RWPE1 (cell line): Measurements from ENCODE around the gene APOBR.
"Not testable (repeated sequence)": the region's sequence is repeated elsewhere in the genome, so short reads cannot be mapped to it uniquely, and the experiment has no call there.

Experiments used
- CTCF ChIA-PET: fragments of 350-600 bp; sonication (Branson Sonifier 250); formaldehyde crosslinking; extraction: SDS; loops from one replicate; lab custom pipeline; 2021; lab: Yijun Ruan, JAX
- POLR2A ChIA-PET: fragments of 400-600 bp; formaldehyde crosslinking; extraction: SDS; loops from one replicate; lab custom pipeline; 2020; ENCODE audit warnings: antibody characterized with exemption; ENCODE audit not compliant: low non-redundant PET; lab: Yijun Ruan, JAX
- DNase-seq: peaks from one replicate; pipeline ENCODE4 v3.0.0; 2012; ENCODE audit warnings: low spot score
- H3K27ac ChIP-seq: fragments of 450-650 bp; 2 replicates; pipeline ENCODE4 v1.5.1; 2017
- TF ChIP-seq, protein P1 (sequence below): fragments of 450-650 bp; conservative IDR thresholded peaks from 2 replicates; pipeline ENCODE4 v1.5.1; 2017; ENCODE audit warnings: low read depth, mild to moderate bottlenecking

The APOBR gene

DNA sequence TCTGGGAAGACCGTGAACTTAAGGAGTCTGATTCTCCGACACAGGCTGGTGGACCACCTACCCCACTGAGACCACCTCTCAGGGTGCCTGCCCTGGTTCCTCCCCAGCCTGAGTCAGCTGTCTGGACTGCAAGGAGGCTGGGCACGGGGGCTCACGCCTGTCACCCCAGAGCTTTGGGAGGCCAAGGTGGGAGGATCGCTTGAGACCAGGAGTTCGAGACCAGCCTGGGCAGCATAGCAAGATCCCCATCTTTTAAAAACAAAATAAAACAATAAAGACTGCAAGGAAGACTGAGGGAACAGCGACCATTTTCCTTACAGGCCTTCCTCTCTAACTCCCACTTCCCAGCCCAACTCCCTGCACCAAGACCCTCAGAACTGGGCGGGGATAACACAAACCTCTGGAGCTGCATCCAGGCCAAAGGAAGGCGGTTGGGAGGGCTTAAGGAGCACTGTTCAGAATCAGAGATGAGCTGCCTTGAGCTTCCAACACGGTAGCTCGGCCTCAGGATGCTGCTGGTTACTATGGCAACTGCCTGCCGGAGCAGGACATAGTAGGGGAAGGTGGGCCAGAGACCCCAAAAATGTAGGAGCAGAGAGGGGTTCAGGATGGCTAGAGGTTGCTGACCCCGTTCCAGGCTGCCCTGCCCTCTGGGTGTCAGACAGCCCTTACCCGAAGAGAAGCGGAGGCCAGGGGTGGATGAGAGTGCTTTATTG is 4.4 kb downstream of the APOBR start:
- no peak overlapping the region for H3K27ac ChIP-seq
- ChIA-PET CTCF (no interaction called here), POLR2A (no interaction called here)
- TF ChIP-seq, protein P1, sequence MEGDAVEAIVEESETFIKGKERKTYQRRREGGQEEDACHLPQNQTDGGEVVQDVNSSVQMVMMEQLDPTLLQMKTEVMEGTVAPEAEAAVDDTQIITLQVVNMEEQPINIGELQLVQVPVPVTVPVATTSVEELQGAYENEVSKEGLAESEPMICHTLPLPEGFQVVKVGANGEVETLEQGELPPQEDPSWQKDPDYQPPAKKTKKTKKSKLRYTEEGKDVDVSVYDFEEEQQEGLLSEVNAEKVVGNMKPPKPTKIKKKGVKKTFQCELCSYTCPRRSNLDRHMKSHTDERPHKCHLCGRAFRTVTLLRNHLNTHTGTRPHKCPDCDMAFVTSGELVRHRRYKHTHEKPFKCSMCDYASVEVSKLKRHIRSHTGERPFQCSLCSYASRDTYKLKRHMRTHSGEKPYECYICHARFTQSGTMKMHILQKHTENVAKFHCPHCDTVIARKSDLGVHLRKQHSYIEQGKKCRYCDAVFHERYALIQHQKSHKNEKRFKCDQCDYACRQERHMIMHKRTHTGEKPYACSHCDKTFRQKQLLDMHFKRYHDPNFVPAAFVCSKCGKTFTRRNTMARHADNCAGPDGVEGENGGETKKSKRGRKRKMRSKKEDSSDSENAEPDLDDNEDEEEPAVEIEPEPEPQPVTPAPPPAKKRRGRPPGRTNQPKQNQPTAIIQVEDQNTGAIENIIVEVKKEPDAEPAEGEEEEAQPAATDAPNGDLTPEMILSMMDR = no peak
- no peak for DNase-seq

DNA sequence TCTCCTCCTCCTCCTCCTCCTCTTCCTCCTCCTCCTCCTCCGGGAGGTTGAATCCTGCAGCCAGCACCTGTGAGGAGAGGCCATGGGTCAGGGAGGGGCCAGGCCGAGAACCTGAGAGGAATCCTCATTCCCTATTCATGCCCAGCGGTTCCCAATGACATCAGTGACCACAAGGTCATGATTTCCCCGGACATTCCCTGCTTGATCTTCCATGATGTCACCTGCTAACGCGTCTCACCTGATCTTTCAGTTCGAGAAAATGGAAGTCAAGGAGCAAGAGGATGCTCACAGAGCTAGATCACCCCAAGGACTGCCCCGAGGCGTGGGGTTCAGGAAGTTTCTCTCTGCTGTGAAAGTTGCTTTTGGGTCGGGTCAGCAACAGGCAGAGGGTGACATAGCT is 5.4 kb downstream of the APOBR start:
- no peak overlapping the region for H3K27ac ChIP-seq
- TF ChIP-seq, protein P1 = no peak
- no peak for DNase-seq
- CTCF ChIA-PET = no interaction called here
- POLR2A ChIA-PET = no interaction called here

DNA sequence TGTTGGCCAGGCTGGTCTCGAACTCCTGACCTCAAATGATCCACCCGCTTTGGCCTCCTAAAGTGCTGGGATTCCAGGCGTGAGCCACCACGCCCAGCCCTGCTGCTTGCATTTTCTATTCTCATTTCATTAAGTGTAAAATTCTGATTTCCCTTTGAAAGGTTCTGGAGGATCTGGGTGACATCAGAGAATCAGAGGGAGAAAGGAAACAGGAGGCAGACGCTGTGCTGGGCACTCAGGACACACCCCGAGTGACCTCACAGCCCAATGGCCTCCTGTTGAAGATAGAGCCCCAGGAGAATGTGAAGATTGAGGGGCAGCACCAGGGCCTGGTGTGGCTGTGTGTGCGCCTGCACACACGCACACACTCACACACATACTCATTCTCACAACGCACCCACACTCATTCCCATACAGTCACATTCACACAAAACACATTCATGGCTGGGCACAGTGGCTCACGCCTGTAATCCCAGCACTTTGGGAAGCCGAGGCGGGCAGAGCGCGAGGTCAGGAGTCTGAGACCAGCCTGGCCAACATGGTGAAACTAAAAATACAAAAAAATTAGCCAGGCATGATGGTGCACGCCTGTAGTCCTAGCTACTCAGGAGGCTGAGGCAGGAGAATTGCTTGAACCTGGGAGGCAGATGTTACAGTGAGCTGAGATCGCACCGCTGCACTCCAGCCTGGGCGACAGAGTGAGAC is 6.2 kb downstream of the APOBR start:
- peak overlapping the region; percentile 6; the same call in 1 of the 2 replicates for H3K27ac ChIP-seq
- POLR2A ChIA-PET, DNase-seq, CTCF ChIA-PET: not testable (repeated sequence)

DNA sequence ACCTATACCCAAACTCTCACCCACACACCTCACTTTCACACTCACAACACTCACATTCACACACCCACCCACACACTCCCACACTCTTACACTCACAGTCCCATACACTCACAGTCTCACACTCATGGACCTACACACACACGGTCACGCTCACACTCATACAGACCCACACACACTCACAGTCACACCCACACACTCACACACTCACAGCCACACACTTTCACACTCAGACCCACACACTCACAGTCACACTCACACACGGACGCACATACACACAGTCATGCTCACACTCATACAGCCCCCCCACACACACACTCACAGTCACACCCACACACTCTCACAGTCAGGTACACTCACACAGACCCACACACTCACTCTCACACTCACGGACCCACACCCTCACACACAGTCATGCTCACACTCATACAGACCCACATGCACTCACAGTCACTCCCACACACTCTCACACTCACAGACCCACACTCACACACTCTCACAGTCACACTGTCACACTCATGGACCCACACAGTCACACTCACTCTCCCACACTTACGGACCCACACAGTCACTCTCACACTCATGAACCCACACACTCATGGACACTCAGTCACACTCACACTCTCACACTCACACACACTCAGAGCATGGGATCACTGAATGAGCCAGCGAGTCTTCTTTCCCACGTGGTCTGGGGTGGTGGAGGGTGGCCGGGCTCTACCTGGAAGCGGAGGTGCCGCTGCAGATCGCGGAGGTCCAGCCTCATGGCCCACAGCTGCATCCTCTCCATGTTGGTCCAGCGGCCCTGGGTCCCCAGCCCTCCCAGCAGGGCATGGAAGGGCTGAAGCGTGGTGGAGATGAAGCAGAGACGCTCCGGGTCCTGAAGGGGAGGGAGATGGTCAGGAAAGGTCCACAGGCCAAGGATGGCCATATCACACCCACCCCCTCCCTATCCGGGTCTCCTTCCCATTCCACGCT is 7.1 kb downstream of the APOBR start:
- H3K27ac ChIP-seq = no peak overlapping the region
- no peak for DNase-seq
- CTCF ChIA-PET = no interaction called here
- TF ChIP-seq, protein P1 = no peak
- POLR2A ChIA-PET = no interaction called here

DNA sequence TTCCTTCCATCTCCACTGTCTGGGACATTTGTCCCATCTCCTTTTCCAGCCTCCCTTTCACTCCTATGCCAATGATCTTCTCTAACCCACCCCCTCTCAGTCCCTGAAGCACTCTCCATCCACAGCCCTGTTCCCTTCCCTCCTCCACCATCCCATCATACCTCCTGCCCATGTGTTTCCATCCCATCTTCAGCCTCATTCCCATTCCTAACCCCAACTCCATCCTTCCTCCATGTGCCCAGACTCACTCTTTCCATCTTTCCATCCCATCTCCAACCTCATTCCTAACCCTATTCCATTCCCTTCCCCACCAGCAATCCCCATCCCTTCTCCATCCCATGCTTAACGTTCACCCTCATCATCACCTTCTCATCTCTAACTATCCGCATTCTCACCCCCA is 7.8 kb downstream of the APOBR start:
- ChIA-PET CTCF (no interaction called here), POLR2A (no interaction called here)
- no peak overlapping the region for H3K27ac ChIP-seq
- no peak for DNase-seq
- TF ChIP-seq, protein P1 = no peak

DNA sequence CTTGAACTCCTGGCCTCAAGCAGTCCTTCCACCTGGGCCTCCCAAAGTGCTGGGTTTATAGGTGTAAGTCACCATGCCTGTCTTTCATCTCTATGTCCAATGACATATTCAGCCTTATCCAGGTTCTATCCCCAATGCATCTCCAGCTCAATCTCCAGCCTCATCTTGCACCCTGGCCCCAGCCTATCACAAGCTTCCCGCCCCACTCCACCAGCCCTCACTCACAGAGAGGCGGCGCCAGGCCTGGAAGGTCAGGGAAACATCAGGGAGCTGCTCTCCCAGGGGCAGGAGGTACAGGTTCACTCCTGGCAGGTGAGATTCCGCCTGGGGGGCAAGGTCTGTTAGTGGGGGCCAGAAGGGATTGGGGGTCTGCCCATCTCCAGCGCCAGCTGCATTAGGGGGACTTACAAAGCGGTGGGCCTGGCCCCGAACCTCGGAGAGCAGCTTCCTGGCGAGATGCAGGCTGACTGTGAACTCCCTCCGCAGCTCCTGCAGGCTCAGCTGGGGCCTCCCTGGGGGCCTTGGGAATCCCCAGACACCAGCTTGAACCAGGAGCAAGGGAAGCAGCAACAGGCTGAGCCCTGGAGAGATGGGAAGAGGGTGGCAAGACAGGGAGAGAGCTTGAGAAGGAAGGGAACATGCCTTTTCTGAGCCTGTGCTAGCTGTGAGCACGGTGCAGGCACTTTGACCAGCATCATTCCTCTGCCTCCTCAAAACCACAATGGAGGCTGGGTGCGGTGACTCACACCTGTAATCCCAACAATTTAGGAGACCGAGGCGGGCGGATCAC is 9.2 kb downstream of the APOBR start:
- ChIA-PET POLR2A (no interaction called here), CTCF (interaction anchor here (0.5 to 0.6 kb wide), 2 partner anchors 8 to 11 kb away, joined by 3 to 5 read pairs; no protein-coding TSS in a partner anchor)
- TF ChIP-seq, protein P1 = no peak
- DNase-seq = no peak
- H3K27ac ChIP-seq = no peak overlapping the region
